WI38 (cell line): ENCODE measurements around the gene TRAPPC6A.

ENCODE experiments used
- H3K4me3 ChIP-seq: 2 replicates; pipeline ENCODE4 v1.5.1; 2011; ENCODE audit warnings: low read depth, mild to moderate bottlenecking, control low read depth, low read length
- CTCF ChIP-seq: IDR thresholded peaks from 2 replicates; pipeline ENCODE4 v1.5.1; 2012; ENCODE audit warnings: low read depth, mild to moderate bottlenecking, control low read depth, low read length

The TRAPPC6A gene

DNA sequence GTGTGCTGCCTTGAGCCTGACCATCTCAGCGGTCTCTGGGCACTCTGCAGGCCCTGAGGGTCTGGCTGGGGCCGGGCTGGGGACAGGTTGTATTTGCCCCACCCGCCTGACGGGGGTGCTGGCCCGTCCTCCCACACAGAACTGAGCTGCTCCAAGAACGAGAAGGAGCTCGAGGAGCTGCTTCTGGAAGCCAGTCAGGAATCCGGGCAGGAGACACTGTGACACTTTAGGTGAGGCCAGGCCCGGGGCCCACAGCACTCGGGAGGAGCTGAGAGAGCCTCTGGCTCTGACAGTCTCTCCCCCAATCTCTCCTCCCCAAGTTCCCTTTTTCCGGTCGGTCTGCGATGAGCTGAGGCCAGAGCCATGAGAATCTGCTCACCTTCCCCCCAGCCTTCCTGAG, 31.8 kb downstream of the TRAPPC6A start:
- TF ChIP-seq CTCF = no peak

DNA sequence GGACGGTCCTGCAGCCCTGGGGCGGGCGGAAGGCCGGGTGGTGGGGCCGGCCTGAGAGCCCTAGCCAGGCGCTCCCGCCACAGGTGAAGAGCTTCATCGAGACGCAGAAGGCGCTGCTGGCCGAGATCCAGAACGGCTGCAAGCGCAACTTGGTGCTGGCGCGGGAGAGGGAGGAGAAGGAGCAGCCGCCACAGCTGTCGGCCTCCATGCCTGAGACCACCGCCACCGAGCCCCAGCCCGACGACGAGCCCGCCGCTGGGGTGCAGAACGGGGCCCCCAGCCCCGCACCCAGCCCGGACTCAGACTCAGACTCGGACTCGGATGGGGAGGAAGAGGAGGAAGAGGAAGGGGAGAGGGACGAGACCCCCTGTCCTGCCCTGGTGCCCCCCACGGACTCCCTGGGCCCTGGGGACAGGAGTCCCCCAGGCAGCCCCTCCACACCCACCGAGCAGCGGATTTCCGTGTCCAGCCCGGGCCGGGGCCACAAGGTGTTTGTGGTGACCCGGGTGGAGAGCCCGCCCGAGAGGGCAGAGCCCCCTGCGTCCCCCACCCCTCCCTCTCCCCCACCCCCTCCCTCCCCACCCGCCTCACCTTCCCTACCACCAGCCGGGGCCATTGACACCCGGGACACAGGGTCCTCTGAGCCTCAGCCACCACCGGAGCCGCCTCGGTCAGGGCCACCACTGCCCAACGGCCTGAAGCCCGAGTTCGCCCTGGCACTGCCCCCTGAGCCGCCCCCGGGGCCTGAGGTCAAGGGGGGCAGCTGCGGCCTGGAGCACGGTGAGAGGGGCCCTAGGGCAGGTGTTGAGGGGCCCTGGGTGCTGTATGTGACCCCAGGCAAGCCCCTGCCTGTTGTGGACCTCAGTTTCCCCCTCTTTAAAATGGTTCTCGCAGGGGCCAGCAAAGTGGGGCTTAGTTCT, 32.5 kb downstream of the TRAPPC6A start:
- H3K4me3 ChIP-seq = no peak overlapping the region
- TF ChIP-seq CTCF = no peak

More for the DNA sequence above, 31.8 kb downstream of the TRAPPC6A start:
- no peak overlapping the region for H3K4me3 ChIP-seq

GRCh38 chr19:45144431-45145269, 33.4 kb downstream of the TRAPPC6A start:
- H3K4me3 ChIP-seq = no peak overlapping the region
- no peak for TF ChIP-seq CTCF

DNA sequence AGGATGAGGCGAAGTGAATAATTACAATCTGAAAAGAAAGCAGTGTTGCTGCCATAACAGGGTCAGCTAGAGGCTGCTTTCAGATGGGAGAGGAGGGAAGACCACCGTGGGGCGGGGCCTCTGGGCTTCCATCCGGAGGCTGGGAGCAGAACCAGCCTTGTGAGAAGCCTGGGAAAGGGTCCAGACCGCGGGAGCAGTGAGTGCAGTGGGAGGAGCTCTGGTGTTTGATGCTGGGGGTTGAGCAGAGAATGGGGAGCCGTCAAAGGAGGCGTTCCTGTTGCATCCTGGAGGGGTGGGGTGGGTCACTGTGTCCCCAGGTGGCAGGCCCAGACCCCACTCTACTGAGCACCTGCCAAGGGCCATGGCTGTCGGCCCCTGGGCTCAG, 35.3 kb downstream of the TRAPPC6A start:
- H3K4me3 ChIP-seq = no peak overlapping the region
- TF ChIP-seq CTCF = no peak

DNA sequence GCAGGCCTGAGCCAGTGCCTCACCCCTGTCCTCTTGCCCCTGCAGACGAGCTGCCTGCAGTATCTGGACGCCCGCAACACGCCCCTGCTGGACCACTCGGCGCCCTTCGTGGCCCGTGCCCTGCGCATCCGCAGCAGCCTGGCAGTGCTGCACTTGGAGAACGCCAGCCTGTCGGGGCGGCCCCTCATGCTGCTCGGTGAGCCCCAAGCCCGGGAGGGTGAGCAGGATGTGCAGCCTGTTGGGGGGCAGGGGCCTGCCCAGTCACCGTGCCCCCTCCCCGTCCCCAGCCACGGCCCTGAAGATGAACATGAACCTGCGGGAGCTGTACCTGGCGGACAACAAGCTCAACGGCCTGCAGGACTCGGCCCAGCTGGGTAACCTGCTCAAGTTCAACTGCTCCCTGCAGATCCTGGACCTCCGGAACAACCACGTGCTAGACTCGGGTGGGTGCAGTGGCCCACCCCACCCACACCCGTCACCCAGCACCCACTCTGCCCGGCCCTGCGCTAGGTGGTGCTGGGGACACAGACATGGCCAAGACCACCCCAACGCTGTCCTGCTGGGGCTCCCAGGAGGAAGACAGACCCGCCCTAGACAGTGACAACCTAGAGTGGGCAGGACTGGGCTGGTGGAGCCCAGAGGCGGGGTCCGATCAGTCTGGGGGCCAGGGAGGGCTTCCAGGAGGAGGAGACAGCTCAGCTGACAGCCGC, 35.9 kb downstream of the TRAPPC6A start:
- no peak for TF ChIP-seq CTCF
- H3K4me3 ChIP-seq = no peak overlapping the region

GRCh38 chr19:45141203-45141900, 36.7 kb downstream of the TRAPPC6A start:
- H3K4me3 ChIP-seq = no peak overlapping the region
- no peak for TF ChIP-seq CTCF
